NB4 (cell line): ENCODE measurements around the gene COL26A1.

Experiments used
- CTCF ChIP-seq: IDR thresholded peaks from one replicate; pipeline ENCODE4 v1.5.1; 2012; ENCODE audit warnings: low read depth, low read length
- MAX ChIP-seq: IDR thresholded peaks from 2 replicates; pipeline ENCODE4 v1.6.1; 2011; ENCODE audit warnings: low read depth, low read length

- TF ChIP-seq CTCF (no peak), MAX (no peak)
These were observed 155.7 kb downstream of the COL26A1 start for GRCh38 chr7:101518336-101518735.
